HG02981 (cell line): ENCODE results near the gene MBD2.
"Not testable (repeated sequence)": the region's sequence is repeated elsewhere in the genome, so short reads cannot be mapped to it uniquely, and the experiment has no call there.

Source experiments
- ATAC-seq: cut with Tn5 transposase; IDR thresholded peaks from one replicate; pipeline ENCODE4 v1.9.1; 2021; ENCODE audit warnings: mild to moderate bottlenecking, moderate library complexity; ENCODE audit not compliant: unreplicated experiment

The MBD2 gene

DNA sequence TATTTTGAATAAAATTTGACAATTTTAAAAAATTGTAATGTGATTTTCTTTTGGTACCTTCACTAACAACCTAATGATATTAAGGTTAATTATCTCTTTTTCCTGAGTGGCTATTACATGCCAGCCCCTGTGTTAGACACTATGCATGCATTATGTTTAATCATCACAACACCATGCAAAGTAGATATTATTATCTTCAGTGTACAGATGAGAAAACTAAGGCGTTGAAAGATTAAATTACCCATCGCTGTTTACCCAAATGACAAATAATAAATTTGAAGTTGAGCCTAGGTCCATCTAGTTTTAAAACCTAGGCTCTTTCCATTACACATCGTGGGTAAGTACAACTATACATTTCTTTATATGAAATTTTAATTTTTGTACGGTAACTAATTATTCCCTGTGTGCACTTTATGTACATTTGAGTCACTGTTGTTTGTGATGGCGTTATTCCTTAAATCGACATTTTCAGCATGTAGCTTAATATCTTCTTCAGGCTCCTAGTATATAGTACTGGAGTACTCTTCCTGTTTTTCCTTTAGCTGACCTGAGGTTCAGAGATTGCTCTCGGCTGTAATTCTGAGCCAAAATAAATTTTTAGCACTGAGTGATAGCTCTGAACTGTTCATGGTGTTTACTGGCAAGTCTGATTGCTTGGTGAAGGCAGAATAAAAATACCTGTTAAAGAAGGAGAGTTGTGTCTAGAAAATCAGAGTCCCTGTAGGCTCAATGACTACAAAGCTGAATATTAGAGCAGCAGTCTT is 13.9 kb upstream of the MBD2 start:
- no peak for ATAC-seq

- no peak for ATAC-seq
Observed at GRCh38 chr18:54235871-54236270, 11.4 kb upstream of the MBD2 start.

- no peak for ATAC-seq
Observed at GRCh38 chr18:54233747-54234146, 9.3 kb upstream of the MBD2 start.

DNA sequence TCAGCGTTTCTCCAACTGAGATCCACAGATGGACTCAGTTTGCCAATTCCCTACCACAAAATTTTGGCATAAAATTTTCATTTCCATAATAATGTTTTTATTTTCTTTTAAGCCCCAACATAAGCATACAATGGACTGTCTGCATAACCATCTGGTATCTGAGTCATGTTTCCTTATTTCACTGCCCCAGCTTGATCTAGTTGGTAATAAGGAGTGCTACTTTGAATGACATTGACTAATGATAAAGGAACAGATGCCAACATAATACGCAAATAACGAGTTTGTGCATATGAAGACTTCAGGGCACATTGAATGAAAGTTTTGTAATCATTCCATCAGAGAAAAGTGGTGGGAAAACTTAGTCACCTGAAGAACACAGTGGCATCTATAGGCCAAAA is 8.8 kb upstream of the MBD2 start:
- ATAC-seq = no peak

DNA sequence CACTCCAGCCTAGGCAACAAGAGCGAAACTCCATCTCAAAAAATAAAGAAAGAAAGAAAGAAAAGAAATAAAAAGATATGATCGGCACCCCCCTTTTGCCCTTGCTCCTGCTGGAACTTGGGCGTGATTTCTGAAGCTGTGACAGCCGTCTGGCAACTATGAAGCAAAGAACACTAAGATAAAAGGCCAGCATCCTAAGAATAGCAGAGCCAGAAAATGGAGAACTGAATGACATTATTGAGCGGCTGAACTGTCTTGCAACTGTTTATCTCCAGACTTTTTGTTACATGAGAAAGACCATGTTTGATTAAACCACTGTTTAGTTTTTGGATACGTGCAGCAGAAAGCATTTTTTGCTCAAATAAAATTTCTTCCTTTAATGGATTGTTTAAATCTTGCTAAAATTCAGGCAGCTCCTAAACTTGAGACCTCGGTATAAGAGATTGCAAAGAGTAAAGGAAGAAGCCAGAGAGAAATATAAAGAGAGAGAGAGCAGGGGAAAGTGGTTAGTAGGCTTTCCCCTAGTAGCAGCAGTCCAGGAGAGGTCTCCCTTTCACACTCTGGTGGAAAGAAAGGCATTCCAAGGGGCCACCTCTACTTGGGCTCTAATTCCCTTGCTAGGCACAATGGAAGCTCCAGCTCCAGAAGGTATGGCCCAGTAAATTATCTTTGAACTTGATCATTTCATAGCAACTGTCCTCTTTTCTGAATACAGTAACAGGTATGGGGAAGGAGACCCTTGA is 8.2 kb upstream of the MBD2 start:
- no peak for ATAC-seq

- ATAC-seq = no peak
Observed at GRCh38 chr18:54229421-54230059, 5.1 kb upstream of the MBD2 start.

GRCh38 chr18:54228364-54228763 is 3.9 kb upstream of the MBD2 start:
- no peak for ATAC-seq

DNA sequence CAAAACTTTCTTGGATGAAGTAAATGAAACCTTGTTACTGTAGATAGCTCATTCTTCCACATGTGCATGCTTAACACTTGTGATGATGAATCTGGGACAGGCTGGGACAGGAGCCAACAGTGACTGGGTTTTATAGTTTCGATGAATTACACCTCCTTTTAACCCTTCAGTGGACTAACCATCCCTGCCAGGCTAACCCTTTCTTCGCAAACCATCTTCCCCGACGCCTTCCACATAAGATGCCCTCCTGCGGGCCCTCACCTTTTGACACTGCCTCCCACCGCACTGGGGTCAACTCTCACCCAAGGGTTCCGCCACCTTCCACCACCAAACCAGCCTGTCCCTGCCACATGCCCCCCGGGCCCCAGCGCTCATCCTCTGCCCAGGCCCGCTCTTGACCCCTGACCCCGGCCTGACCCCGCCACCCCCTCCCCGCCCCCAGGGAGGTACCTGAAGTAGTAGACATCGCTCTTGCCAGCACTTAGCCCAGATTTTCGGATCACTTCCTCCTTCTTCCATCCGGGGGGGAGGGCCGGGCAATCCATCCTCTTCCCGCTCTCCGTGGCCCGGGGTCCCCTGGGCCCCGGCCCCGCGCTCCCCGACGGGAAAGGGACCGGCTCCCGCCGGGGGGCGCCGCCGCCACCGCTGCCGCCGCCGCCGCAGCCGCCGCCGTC is 764 bp downstream of the MBD2 start:
- ATAC-seq = peak; percentile 14

GRCh38 chr18:54222922-54223567 is 1.4 kb downstream of the MBD2 start:
- ATAC-seq = peak; percentile 31

DNA sequence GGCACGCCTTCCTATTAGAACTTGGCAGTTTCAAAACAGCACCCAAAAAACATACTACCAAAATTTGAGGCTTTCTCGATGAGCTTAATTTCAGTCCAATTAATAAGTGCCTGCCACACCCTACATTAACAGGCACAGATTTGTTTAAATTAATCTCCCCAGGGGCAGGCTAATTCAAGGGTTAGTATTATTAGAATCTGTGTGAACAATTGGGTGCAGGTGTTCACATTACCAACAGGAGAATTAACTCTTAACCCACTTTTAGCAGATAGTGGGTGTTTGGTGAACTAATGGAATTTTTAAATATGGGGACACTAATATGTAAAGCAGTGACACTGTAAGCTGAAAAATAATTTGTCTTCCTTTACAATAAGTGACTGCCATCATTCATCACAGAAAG is 4.1 kb downstream of the MBD2 start:
- ATAC-seq = no peak

- ATAC-seq = not testable (repeated sequence)
Observed at GRCh38 chr18:54218803-54219202, 5.7 kb downstream of the MBD2 start.

- no peak for ATAC-seq
Observed at GRCh38 chr18:54218299-54218698, 6.2 kb downstream of the MBD2 start.

DNA sequence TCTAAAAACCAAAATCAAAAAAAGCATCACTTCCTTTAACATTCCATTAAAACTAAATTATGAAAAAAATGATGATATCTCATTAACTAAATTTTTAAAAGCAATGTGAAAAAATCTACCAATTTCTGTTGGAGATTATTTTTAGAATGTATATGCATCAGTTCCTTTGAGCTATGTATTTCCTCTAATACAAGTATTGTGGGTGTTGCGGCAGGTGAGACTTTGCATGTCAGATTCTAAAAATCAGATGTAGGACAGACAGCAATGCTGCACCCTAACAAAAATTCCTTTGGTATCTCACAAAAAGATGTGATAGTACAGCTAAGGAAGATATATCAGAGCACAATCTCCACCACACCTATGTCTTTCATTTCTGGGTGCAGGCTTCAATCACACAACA is 6.8 kb downstream of the MBD2 start:
- peak; percentile 48 for ATAC-seq

GRCh38 chr18:54215069-54215468 is 9.4 kb downstream of the MBD2 start:
- ATAC-seq = no peak

- ATAC-seq = peak; percentile 33
Observed at GRCh38 chr18:54210463-54210862, 14.0 kb downstream of the MBD2 start.

GRCh38 chr18:54209471-54210180 is 14.8 kb downstream of the MBD2 start:
- ATAC-seq = peak; percentile 83

- no peak for ATAC-seq
Observed at GRCh38 chr18:54206447-54206846, 18.0 kb downstream of the MBD2 start.

DNA sequence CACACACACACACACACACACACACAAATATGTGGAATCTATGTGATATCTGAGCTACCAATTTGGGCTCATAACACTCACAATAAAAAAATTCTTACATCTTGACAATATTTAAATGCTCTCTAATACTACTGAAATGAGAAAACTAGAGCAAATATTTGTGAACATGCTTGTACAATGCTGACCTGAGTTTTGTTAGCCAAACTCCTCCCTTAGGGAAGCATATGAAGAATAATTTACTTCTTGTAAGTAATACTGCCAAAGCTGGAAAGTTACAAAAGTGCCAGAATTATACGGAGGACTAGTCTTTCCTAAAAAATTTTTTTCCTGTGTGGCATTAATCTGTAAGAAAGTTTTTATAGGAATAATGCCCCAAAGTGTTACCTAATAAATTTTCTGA is 18.5 kb downstream of the MBD2 start:
- ATAC-seq = no peak

DNA sequence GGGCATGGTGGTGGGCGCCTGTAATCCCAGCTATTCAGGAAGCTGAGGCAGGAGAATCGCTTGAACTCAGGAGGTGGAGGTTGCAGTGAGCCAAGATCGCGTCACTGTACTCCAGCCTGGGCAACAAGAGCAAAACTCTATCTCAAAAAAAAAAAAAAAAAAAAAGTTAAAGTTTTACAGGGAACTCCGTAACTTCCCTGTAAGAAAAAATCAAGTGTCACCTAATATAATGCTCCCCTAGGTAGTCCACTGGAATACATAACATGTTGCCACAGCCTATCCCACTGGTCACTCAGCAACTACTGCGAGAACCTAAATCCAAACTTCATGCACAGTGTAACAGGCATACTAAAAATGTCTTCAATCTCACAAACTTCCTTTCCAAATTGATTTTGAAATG is 19.0 kb downstream of the MBD2 start:
- not testable (repeated sequence) for ATAC-seq

DNA sequence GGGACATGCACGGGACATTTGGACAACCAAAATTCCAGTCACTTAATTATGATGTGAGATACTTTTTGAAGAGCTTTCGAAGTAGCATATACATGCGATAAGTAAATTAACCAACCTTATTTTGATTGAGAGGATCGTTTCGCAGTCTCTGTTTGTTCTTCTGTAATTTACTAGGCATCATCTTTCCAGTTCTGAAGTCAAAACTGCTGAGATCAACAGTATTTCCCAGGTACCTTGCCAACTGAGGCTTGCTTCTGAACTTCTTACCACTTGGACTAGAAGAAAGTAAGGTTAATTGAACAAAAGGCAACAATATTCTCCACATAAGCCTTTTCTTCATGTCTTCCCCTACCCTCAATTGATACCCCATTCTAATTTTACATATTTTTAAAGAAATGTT is 19.6 kb downstream of the MBD2 start:
- no peak for ATAC-seq
